HCT116 (cell line): ENCODE data around the gene ANKRD16. TPM values are rescaled to one million over a fixed set of nuclear protein-coding genes. Genes with fewer than 3 reads are reported as not detected.
"Not testable (repeated sequence)": the region's sequence is repeated elsewhere in the genome, so short reads cannot be mapped to it uniquely, and the experiment has no call there.

Experiments
- ATAC-seq: fragments of 200-7000 bp; cut with Tn5 transposase; 2 replicates; pipeline ENCODE4 v1.9.1; 2020; ENCODE audit warnings: mild to moderate bottlenecking, moderate library complexity
- BruUV-seq: library from RNA; stranded (reverse); fragments of 400-500 nt; replicated peaks from 2 replicates; lab custom pipeline; 2021; lab: Mats Ljungman, UMichigan
- CTCF ChIA-PET: fragments of 300-600 bp; sonication (Branson Sonifier 250); formaldehyde crosslinking; loops from one replicate; lab custom pipeline; 2021; ENCODE audit warnings: antibody characterized with exemption; lab: Charles Lee
- POLR2A ChIA-PET: fragments of 300-600, 350-600 bp; sonication (Branson Sonifier 250); formaldehyde crosslinking; loops from one replicate; lab custom pipeline; 2021; ENCODE audit warnings: antibody characterized with exemption; lab: Charles Lee
- RAD21 ChIA-PET, 2 experiments: fragments of 300-600 bp; sonication (Branson Sonifier 250); formaldehyde crosslinking; loops; one replicate each; lab custom pipeline; 2023; ENCODE audit warnings: low total read pairs in 2 of 2; ENCODE audit not compliant: uncharacterized antibody in 2 of 2, unreplicated experiment in 2 of 2, low non-redundant PET in 1 of 2; lab: Charles Lee
- DNase-seq: peaks from one replicate; pipeline ENCODE4 v3.0.0-alpha.2; 2010; ENCODE audit warnings: low read depth, low spot score
- H2AFZ ChIP-seq: fragments of 200-600 bp; shearing (Covaris generic), sonication (generic); 2 replicates; pipeline ENCODE4 v1.6.1; 2017; ENCODE audit warnings: low read depth, mixed run types, mixed read lengths, antibody characterized with exemption, low read length; ENCODE audit not compliant: poor library complexity, severe bottlenecking
- H3K27ac ChIP-seq: 2 replicates; pipeline ENCODE4 v1.5.1; 2012; ENCODE audit warnings: low read depth, low read length
- H3K27me3 ChIP-seq: fragments of 200-600 bp; sonication (generic); 2 replicates; pipeline ENCODE4 v1.6.1; 2016; ENCODE audit warnings: mixed run types, low read length, mixed read lengths; ENCODE audit not compliant: insufficient read depth
- H3K36me3 ChIP-seq, 2 experiments: fragments of 200-500 bp in 1 of 2; fragments of 200-600 bp in 1 of 2; sonication (Bioruptor generic) in 1 of 2; sonication (generic) in 1 of 2; 2 replicates each; pipeline versions ENCODE4 v1.5.1 to v1.6.1; 2014 to 2016; ENCODE audit warnings: low read length in 2 of 2, inconsistent platforms in 1 of 2, mixed read lengths in 1 of 2, mixed run types in 1 of 2; ENCODE audit not compliant: insufficient read depth in 2 of 2, control insufficient read depth in 1 of 2
- H3K4me1 ChIP-seq, 2 experiments: fragments of 200-600 bp in 1 of 2; sonication (generic) in 1 of 2; 2 replicates each; pipeline versions ENCODE4 v1.5.1 to v1.6.1; 2012 to 2017; ENCODE audit warnings: low read length in 2 of 2, inconsistent platforms in 1 of 2, mild to moderate bottlenecking in 1 of 2, mixed read lengths in 1 of 2, mixed run types in 1 of 2, moderate library complexity in 1 of 2; ENCODE audit not compliant: insufficient read depth in 2 of 2, control insufficient read depth in 1 of 2
- H3K4me2 ChIP-seq: fragments of 200-600 bp; sonication (generic); 2 replicates; pipeline ENCODE4 v1.6.1; 2017; ENCODE audit warnings: mixed run types, low read length, mixed read lengths
- H3K4me3 ChIP-seq, 2 experiments: fragments of 200-600 bp in 1 of 2; sonication (generic) in 1 of 2; replicated peaks in 1 of 2; 2 replicates each; pipeline ENCODE4 v1.5.1; 2011 to 2016; ENCODE audit warnings: low read length in 2 of 2, control low read depth in 1 of 2, low read depth in 1 of 2, mild to moderate bottlenecking in 1 of 2, mixed read lengths in 1 of 2, mixed run types in 1 of 2
- H3K79me2 ChIP-seq: fragments of 200-600 bp; sonication (generic); 2 replicates; pipeline ENCODE4 v1.6.1; 2017; ENCODE audit warnings: mild to moderate bottlenecking, mixed run types, low read length, moderate library complexity, mixed read lengths; ENCODE audit not compliant: insufficient read depth
- H3K9ac ChIP-seq: fragments of 200-600 bp; sonication (generic); 2 replicates; pipeline ENCODE4 v1.6.1; 2016; ENCODE audit warnings: low read length, mixed read lengths
- H3K9me2 ChIP-seq: fragments of 200-600 bp; sonication (generic), shearing (Covaris generic); 2 replicates; pipeline ENCODE4 v1.6.1; 2017; ENCODE audit warnings: mixed run types, mild to moderate bottlenecking, moderate library complexity; ENCODE audit not compliant: insufficient read depth
- H3K9me3 ChIP-seq, 2 experiments: fragments of 200-500 bp in 1 of 2; fragments of 200-600 bp in 1 of 2; sonication (Bioruptor generic) in 1 of 2; sonication (generic) in 1 of 2; 2 replicates each; pipeline ENCODE4 v1.6.1; 2014 to 2017; ENCODE audit warnings: low read length in 2 of 2, mixed read lengths in 2 of 2, inconsistent platforms in 1 of 2, low read depth in 1 of 2, mild to moderate bottlenecking in 1 of 2, mixed run types in 1 of 2, moderate library complexity in 1 of 2; ENCODE audit not compliant: control insufficient read depth in 1 of 2, insufficient read depth in 1 of 2
- H4K20me1 ChIP-seq: fragments of 200-600 bp; sonication (generic), shearing (Covaris generic); 2 replicates; pipeline ENCODE4 v1.6.1; 2017; ENCODE audit warnings: mixed run types, mild to moderate bottlenecking, moderate library complexity; ENCODE audit not compliant: insufficient read depth
- EZH2 ChIP-seq: fragments of 200-600 bp; sonication (generic); IDR thresholded peaks from 2 replicates; pipeline ENCODE4 v1.6.1; 2017; ENCODE audit warnings: antibody characterized with exemption, mixed run types
- FOSL1 ChIP-seq: IDR thresholded peaks from 2 replicates; pipeline ENCODE4 v1.6.1; 2012; ENCODE audit warnings: low read depth
- MAX ChIP-seq: IDR thresholded peaks from 2 replicates; pipeline ENCODE4 v1.6.1; 2012
- POLR2A ChIP-seq: IDR thresholded peaks from 2 replicates; pipeline ENCODE4 v1.7.0; 2011; ENCODE audit warnings: borderline replicate concordance; ENCODE audit not compliant: insufficient read depth, insufficient read length; ENCODE audit errors: extremely low read depth
- SRF ChIP-seq: IDR thresholded peaks from 2 replicates; pipeline ENCODE4 v1.6.1; 2012; ENCODE audit warnings: low read depth
- intact Hi-C: fragments of 100-400 bp; cut with micrococcal nuclease; formaldehyde crosslinking; loops from 2 replicates; pipeline ENCODE4 v1.10.0; 2022
- total RNA-seq: library from RNA; stranded (reverse); gene quantifications from one replicate; pipeline ENCODE4 v1.2.1, GENCODE V29; 2021; ENCODE audit not compliant: unreplicated experiment
- TF ChIP-seq, protein P1 (sequence below), 3 experiments: fragments of 200-600 bp in 1 of 3; sonication (generic) in 1 of 3; IDR thresholded peaks in 2 of 3; conservative IDR thresholded peaks in 1 of 3; 2 replicates each; pipeline ENCODE4 v1.5.1; 2012 to 2017; ENCODE audit warnings: low read depth in 2 of 3, low read length in 2 of 3, antibody characterized with exemption in 1 of 3, borderline replicate concordance in 1 of 3, control low read depth in 1 of 3, mild to moderate bottlenecking in 1 of 3, mixed read lengths in 1 of 3, mixed run types in 1 of 3, moderate library complexity in 1 of 3; ENCODE audit not compliant: insufficient read depth in 1 of 3

ANKRD16 gene
- total RNA-seq, 1 experiment from 2014 or later: 9.4 TPM

- H3K36me3 ChIP-seq: no peaks in the 10 kb centered on the region
- peaks cover 9 to 25% of the 10 kb centered on the region in 2 experiments; a peak in 3 of 4 replicates for H3K4me1 ChIP-seq
- RAD21 ChIA-PET: no interaction called here
- TF ChIP-seq POLR2A (no peak), SRF (no peak)
- ATAC-seq (no peak), DNase-seq (no peak)
- H2AFZ ChIP-seq: no peak overlapping the region
- intact Hi-C loops: no loop called here
- no TSS peak for BruUV-seq
- H3K9ac ChIP-seq: no peak overlapping the region
- no peaks in the 10 kb centered on the region for H3K9me2 ChIP-seq
- no peaks in the 10 kb centered on the region for H4K20me1 ChIP-seq
- no peak overlapping the region for H3K4me3 ChIP-seq
- H3K79me2 ChIP-seq: no peaks in the 10 kb centered on the region
- H3K9me3 ChIP-seq: no peaks in the 10 kb centered on the region
- H3K27me3 ChIP-seq: no peaks in the 10 kb centered on the region
- POLR2A ChIA-PET: no interaction called here
- H3K4me2 ChIP-seq: no peak overlapping the region
- no peak overlapping the region for H3K27ac ChIP-seq
- CTCF ChIA-PET: no interaction called here
Measured at GRCh38 chr10:5855979-5856700, 33.6 kb downstream of the ANKRD16 start.

DNA sequence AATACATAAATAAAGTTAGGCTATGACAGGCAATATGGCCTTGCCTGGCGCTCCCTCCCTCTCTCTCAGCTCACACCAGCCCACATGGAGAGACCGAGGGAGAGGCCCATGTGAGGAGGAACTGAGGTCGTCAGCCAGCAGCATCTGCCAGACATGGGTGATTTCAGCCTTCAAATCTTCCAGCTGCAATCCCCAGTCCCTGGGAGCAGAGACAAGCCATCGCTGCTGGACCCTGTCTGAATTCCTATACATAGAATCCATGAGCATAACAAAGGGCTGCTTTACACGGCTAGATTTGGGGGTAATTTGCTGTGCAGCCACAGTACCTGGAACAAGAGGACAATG lies 35.6 kb downstream of the ANKRD16 start:
- Histone ChIP-seq H3K27me3 (no peaks in the 10 kb centered on the region), H4K20me1 (no peaks in the 10 kb centered on the region), H3K9me3 (no peaks in the 10 kb centered on the region), H3K27ac (no peak overlapping the region), H3K9me2 (no peaks in the 10 kb centered on the region), H3K79me2 (no peaks in the 10 kb centered on the region), H3K4me2 (no peak overlapping the region), H3K4me1 (peaks cover 3 to 14% of the 10 kb centered on the region in 2 experiments; a peak in 2 of 4 replicates), H3K36me3 (no peaks in the 10 kb centered on the region), H3K9ac (no peak overlapping the region), H3K4me3 (no peak overlapping the region), H2AFZ (peak overlapping the region; percentile 32)
- POLR2A ChIA-PET: interaction anchor here (0.7 to 1.4 kb wide), 5 partner anchors 8 to 395 kb away, joined by 3 to 5 read pairs (median 3); partner anchors contain the start of gene GDI2
- no peak for DNase-seq
- CTCF ChIA-PET: no interaction called here
- peak; percentile 16 for ATAC-seq
- no peak for TF ChIP-seq EZH2
- no peak for TF ChIP-seq FOSL1
- TF ChIP-seq, protein P1, sequence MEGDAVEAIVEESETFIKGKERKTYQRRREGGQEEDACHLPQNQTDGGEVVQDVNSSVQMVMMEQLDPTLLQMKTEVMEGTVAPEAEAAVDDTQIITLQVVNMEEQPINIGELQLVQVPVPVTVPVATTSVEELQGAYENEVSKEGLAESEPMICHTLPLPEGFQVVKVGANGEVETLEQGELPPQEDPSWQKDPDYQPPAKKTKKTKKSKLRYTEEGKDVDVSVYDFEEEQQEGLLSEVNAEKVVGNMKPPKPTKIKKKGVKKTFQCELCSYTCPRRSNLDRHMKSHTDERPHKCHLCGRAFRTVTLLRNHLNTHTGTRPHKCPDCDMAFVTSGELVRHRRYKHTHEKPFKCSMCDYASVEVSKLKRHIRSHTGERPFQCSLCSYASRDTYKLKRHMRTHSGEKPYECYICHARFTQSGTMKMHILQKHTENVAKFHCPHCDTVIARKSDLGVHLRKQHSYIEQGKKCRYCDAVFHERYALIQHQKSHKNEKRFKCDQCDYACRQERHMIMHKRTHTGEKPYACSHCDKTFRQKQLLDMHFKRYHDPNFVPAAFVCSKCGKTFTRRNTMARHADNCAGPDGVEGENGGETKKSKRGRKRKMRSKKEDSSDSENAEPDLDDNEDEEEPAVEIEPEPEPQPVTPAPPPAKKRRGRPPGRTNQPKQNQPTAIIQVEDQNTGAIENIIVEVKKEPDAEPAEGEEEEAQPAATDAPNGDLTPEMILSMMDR (IDR thresholded peaks at IDR 0.05 in 2 of 3, conservative IDR thresholded peaks at IDR 0.05 in 1 of 3; ENCODE audit: borderline replicate concordance in 1 of 3, insufficient read depth in 1 of 3, low read depth in 2 of 3, low read length in 2 of 3): no peak
- no peak for TF ChIP-seq MAX
- no peak for TF ChIP-seq POLR2A
- RAD21 ChIA-PET: no interaction called here
- intact Hi-C loops: loop anchor here (5.0 kb wide), 1 partner anchor 42 kb away; the partner anchor contains the start of gene GDI2
- BruUV-seq: no TSS peak

- H4K20me1 ChIP-seq, H3K9me3 ChIP-seq, intact Hi-C loops, DNase-seq, H3K27ac ChIP-seq, H3K4me3 ChIP-seq, BruUV-seq, POLR2A ChIA-PET, H3K36me3 ChIP-seq, H3K27me3 ChIP-seq, H3K9me2 ChIP-seq, H3K4me1 ChIP-seq, ATAC-seq, CTCF ChIA-PET, H3K4me2 ChIP-seq, H2AFZ ChIP-seq, H3K9ac ChIP-seq, H3K79me2 ChIP-seq: not testable (repeated sequence)
- RAD21 ChIA-PET: interaction anchor here in 1 of 2 experiments (0.7 kb wide), 1 partner anchor 14 kb away, joined by 3 read pairs; no protein-coding TSS in a partner anchor
Measured at GRCh38 chr10:5846667-5847066, 43.0 kb downstream of the ANKRD16 start.
